ENCODE data around the gene ASAP2. TPM values are rescaled to one million over a fixed set of nuclear protein-coding genes. Genes with fewer than 3 reads are reported as not detected.

ASAP2 gene
- total RNA-seq, 1 donor from 2014 or later = 23.7 TPM

DNA sequence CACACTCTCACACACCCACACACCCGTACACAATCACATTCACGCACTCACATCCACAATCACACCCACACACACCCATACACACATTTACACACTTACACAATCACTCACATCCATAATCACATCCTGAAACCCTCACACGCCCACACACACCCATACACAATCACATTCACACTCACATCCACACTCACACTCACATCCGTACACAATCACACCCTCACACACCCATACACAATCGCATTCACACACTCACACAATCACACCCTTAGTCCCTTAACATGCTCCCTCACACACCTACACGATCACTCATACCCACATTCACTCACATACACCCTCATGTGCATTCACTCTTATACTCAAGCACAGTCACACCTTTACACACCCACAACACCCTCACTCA, 110.9 kb downstream of the ASAP2 start:
- no peak for DNase-seq (ENCODE audit: low read depth)

GRCh38 chr2:9318461-9319337, 112.1 kb downstream of the ASAP2 start:
- DNase-seq (ENCODE audit: low read depth) = no peak

- no peak for DNase-seq (ENCODE audit: low read depth)
Observed at GRCh38 chr2:9319338-9319715, 112.7 kb downstream of the ASAP2 start.

GRCh38 chr2:9322576-9322975, 116.0 kb downstream of the ASAP2 start:
- DNase-seq (ENCODE audit: low read depth) = no peak

DNA sequence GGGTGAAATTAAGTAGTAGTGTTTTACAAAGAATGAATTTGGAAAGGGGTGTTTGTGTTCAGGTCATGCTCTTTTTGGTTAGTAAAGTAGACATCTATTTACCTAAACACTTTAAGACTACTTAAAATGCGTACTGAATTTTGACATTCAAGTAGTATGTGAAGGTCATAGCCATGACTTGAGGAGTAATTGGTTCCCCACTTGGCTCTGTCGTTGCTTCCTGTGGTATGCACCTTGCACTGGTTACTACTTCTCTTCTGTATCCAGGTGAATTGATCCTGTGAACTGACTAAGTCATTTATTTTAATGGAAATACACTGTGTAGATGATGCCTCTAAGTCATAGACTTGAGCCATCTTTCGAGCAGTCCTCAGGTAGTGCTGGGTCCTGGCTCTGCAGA, 118.8 kb downstream of the ASAP2 start:
- no peak for DNase-seq (ENCODE audit: low read depth)

DNA sequence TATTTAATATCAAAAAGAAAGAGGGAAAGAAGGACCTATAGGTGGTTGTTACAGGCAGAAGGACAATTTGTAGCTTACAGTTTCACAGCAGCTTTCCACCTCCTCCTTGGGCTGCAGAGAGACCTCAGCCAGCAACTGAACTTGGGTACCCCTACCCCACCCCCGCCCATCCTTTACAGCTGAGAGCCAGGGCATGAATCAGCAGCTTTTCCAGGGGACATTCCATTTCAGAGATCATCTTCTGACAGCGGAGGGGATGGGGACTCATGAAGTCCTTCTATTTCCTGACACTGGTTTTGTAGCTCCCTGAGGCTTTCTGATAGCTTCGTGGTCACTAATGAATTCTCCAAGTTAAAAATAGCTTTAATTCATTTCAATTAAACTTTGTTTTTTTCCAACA, 120.4 kb downstream of the ASAP2 start:
- DNase-seq (ENCODE audit: low read depth) = peak; percentile 63

DNA sequence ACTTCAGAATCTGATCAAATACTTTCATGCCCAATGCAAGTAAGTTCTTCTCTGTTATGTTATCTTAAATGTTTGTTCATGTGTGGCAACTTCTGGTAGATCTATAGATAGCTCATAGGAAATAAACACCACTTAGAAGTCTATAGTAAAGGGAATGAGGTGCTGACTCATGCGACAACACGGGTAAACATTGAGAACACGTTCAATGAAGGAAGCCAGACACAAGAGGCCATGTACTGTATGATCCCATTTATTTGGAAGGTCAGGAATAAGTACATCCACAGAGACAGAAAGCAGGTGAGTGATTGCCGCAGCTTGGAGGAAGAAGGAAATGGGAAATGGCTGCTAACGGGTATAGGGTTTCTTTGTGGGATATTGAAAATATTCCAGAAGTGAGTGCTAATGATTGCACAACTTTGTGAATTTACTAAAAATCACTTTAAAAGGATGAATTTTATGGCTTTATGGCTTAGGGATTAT, 121.3 kb downstream of the ASAP2 start:
- no peak for DNase-seq (ENCODE audit: low read depth)

- DNase-seq (ENCODE audit: low read depth) = no peak
Observed at GRCh38 chr2:9328931-9329330, 122.3 kb downstream of the ASAP2 start.

GRCh38 chr2:9329497-9329896, 122.9 kb downstream of the ASAP2 start:
- DNase-seq (ENCODE audit: low read depth) = no peak

GRCh38 chr2:9330612-9331270, 124.1 kb downstream of the ASAP2 start:
- no peak for DNase-seq (ENCODE audit: low read depth)

GRCh38 chr2:9331704-9332103, 125.1 kb downstream of the ASAP2 start:
- no peak for DNase-seq (ENCODE audit: low read depth)

GRCh38 chr2:9332136-9332852, 125.7 kb downstream of the ASAP2 start:
- DNase-seq (ENCODE audit: low read depth) = no peak

GRCh38 chr2:9332853-9333245, 126.2 kb downstream of the ASAP2 start:
- DNase-seq (ENCODE audit: low read depth) = no peak

DNA sequence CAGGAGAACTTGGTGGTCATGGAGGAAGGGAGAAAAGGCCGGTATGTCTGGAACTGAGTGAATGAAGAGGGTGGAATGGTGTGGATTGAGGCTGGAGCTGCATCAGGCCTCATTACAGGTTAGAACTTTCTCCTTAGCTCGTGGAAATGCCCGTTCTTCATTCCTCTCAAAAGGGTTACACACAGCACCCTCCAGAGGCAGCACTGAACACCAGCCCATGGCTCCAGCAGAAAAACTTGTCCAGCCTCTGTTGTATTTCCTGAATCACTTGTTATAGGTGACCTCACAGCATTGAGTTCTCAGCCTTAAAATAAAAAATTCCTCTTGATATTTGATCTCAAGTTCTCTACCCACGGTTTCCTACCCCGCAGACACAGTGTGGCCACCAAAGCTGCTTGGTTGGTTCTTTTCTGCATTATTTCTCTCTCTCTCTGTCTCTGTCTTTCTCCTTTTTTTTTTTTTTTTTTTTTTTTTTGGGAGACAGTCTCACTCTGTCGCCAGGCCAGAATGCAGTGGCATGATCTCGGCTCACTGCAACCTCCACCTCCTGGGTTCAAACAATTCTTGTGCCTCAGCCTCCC, 127.1 kb downstream of the ASAP2 start:
- DNase-seq (ENCODE audit: low read depth) = peak; percentile 90

- no peak for DNase-seq (ENCODE audit: low read depth)
Observed at GRCh38 chr2:9334761-9335160, 128.1 kb downstream of the ASAP2 start.

DNA sequence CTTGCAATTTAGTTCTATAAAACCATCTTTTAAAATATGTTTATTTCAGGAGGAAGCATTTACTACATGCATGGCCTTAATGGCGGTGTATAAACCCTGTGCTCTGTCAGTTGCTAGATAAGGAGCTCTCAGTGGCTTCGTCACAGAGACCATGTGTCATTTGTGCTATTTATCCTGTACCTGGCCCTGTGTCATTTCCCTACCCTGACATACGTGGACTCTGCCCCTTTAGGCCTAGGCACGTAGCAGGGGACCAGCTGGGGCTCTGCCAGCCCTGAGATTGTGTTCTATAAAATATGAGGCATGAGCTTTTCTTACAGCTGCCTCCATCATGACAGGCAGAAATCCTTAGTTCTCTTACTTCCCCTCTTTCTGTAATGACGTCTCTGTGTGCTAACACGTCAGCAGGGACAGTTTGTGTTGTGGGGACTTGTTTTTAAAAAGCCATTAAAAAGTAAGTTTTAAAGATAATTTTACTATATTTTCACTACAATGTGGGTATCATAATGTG, 128.8 kb downstream of the ASAP2 start:
- DNase-seq (ENCODE audit: low read depth) = no peak

- peak; percentile 52 for DNase-seq (ENCODE audit: low read depth)
Observed at GRCh38 chr2:9336241-9336575, 129.6 kb downstream of the ASAP2 start.

DNA sequence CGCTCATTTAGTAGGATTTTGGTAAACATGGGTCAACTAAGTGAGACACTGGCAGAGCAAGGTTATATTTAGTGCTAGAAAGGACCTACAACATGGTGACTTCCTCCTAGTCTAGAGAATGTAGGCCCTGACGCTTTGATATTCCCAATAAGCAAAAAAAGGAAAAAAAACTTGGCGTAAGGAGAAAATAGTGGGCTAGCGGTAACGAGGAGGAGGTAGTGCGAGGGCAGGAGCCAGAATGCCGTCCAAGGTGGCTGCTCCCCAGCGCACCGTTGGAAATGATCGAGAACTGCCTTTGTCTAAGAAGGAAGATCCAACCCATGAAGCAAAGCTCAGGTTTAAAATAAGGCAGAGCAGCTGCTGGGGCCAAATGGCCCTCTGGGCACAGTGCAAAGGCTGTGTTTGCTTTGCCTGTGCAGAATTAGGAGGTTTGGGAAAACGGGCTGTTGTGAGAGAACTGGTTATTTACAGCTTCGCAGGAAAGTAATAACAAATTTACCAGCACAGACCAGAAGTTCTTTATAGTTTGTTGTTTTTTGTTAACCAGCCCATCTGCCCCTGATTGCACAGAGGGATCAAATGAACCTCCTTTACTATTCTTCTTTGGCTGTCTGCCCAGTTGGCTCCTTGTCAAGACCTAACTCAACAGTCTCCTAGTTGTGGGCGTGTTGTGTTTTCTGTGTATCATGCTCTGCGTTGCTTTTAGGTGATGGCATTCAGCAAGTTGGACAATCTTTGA, 130.1 kb downstream of the ASAP2 start:
- DNase-seq (ENCODE audit: low read depth) = peak; percentile 93

GRCh38 chr2:9337901-9338300, 131.3 kb downstream of the ASAP2 start:
- DNase-seq (ENCODE audit: low read depth) = no peak

DNA sequence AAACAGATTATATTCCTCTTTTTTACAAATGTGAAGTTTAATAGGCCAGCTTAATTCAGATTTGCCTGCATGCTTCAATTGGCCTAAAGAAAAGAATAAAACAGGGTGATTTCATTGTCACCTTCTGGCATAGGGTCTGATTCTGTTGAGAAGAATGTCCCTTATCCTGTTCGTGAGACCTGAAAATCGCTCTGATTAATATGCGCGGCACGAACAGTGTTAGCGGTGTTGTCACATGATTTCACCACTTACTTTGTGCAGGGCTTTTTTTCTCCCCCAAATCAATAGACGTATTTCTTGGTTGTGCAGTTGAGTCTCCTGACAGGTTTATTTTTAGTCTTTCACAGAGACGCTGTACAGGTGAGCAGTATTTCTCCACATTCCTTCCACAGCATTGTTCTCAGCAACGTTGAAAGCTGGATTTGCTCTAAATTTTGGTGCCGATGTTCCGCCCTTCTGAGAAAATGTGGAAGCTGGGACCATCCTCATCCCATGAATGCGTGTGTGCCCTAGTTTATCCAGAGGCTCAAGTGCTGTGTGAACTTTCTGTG, 134.8 kb downstream of the ASAP2 start:
- DNase-seq (ENCODE audit: low read depth) = no peak

DNA sequence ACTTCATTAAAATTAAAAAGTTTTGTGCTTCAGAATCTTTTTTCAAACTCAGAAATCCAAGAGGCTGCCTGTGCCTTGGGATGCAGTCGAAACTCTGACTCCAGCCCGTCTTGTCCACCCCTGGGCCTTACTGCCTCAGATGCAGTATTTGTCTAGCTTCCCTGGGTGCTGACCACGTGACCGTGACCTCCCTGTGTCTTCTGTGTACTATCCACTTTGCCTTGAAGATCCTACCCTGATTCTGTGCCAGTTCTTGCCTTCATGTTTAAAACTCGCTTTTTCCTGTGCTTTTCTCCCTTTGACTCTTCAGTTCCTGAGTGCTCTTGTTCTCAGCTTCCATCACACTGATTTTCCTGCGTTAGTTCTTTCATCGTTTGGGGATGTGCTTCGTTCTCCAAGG, 136.0 kb downstream of the ASAP2 start:
- DNase-seq (ENCODE audit: low read depth) = no peak
